DMS114 treated with DMSO at 0.1 percent for 48 hours (cell line): ENCODE measurements around the gene PROZ.

Experiments
- DNase-seq: peaks from one replicate; lab custom pipeline; 2025; ENCODE audit not compliant: unreplicated experiment; lab: John Stamatoyannopoulos, UW

PROZ gene

GRCh38 chr13:113204378-113204734 is 45.9 kb downstream of the PROZ start:
- DNase-seq, result no peak

- no peak for DNase-seq
Measured at GRCh38 chr13:113205428-113205931, 47.0 kb downstream of the PROZ start.

GRCh38 chr13:113207460-113207859 is 49.0 kb downstream of the PROZ start:
- DNase-seq, result no peak

GRCh38 chr13:113207890-113208420 is 49.5 kb downstream of the PROZ start:
- DNase-seq, result peak; percentile 4

GRCh38 chr13:113208421-113209335 is 50.2 kb downstream of the PROZ start, which contains the start of gene PCID2:
PCID2 (minus strand) TSS chr13:113208669; CDS start chr13:113208634, 35 bp downstream.
- peak; percentile 41 for DNase-seq

- peak; percentile 6 for DNase-seq
Measured at GRCh38 chr13:113209336-113209758, 50.9 kb downstream of the PROZ start, which contains the start of gene CUL4A. CUL4A (plus strand) TSS chr13:113209613; CDS start chr13:113209628, 15 bp downstream.

- peak; percentile 6 for DNase-seq
Measured at GRCh38 chr13:113209759-113210421, 51.4 kb downstream of the PROZ start.

GRCh38 chr13:113210833-113211232 is 52.4 kb downstream of the PROZ start:
- no peak for DNase-seq

GRCh38 chr13:113211774-113212173 is 53.3 kb downstream of the PROZ start:
- no peak for DNase-seq

GRCh38 chr13:113216254-113217048 is 58.0 kb downstream of the PROZ start:
- no peak for DNase-seq

- DNase-seq, result no peak
Measured at GRCh38 chr13:113218586-113218985, 60.1 kb downstream of the PROZ start.

- DNase-seq, result no peak
Measured at GRCh38 chr13:113219256-113219940, 61.0 kb downstream of the PROZ start.

GRCh38 chr13:113220141-113220598 is 61.7 kb downstream of the PROZ start:
- DNase-seq, result no peak

GRCh38 chr13:113220877-113221276 is 62.4 kb downstream of the PROZ start:
- no peak for DNase-seq
